ENCODE results near the gene MARCHF3.
A peak's percentile ranks its signal among the peaks of the same experiment; 100 is the strongest.
"Not testable (repeated sequence)": the region's sequence is repeated elsewhere in the genome, so short reads cannot be mapped to it uniquely, and the experiment has no call there.

Gene MARCHF3

GRCh38 chr5:126846744-126847455 is 183.5 kb downstream of the MARCHF3 start:
- TF ChIP-seq, protein P1, sequence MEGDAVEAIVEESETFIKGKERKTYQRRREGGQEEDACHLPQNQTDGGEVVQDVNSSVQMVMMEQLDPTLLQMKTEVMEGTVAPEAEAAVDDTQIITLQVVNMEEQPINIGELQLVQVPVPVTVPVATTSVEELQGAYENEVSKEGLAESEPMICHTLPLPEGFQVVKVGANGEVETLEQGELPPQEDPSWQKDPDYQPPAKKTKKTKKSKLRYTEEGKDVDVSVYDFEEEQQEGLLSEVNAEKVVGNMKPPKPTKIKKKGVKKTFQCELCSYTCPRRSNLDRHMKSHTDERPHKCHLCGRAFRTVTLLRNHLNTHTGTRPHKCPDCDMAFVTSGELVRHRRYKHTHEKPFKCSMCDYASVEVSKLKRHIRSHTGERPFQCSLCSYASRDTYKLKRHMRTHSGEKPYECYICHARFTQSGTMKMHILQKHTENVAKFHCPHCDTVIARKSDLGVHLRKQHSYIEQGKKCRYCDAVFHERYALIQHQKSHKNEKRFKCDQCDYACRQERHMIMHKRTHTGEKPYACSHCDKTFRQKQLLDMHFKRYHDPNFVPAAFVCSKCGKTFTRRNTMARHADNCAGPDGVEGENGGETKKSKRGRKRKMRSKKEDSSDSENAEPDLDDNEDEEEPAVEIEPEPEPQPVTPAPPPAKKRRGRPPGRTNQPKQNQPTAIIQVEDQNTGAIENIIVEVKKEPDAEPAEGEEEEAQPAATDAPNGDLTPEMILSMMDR (conservative IDR thresholded peaks at IDR 0.05; ENCODE audit: low read depth, low read length): no peak
- DNase-seq (ENCODE audit: low read depth): no peak
- H3K4me3 ChIP-seq (ENCODE audit: low read length): no peak overlapping the region

DNA sequence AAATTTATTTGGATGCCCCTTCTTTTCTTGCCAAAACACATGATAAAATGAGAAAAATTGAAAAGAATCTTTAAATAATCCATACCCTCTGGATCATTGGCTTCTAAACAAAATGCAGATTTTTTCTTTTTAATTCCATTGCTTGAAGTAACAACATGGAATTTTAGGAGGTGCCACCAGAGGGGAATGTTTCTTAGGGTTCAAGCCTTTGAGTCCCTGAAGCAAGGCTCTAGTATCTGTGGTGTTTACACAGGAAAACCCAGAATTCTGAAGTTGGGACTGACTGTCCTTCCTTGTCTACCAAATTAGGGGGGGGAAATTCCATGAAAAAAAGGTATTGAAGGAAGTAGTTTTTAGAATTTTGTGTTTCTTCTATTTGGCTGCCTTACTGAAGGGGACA is 184.0 kb downstream of the MARCHF3 start:
- no peak for DNase-seq (ENCODE audit: low read depth)
- H3K4me3 ChIP-seq (ENCODE audit: low read length): no peak overlapping the region
- TF ChIP-seq, protein P1 (conservative IDR thresholded peaks at IDR 0.05; ENCODE audit: low read depth, low read length): no peak

DNA sequence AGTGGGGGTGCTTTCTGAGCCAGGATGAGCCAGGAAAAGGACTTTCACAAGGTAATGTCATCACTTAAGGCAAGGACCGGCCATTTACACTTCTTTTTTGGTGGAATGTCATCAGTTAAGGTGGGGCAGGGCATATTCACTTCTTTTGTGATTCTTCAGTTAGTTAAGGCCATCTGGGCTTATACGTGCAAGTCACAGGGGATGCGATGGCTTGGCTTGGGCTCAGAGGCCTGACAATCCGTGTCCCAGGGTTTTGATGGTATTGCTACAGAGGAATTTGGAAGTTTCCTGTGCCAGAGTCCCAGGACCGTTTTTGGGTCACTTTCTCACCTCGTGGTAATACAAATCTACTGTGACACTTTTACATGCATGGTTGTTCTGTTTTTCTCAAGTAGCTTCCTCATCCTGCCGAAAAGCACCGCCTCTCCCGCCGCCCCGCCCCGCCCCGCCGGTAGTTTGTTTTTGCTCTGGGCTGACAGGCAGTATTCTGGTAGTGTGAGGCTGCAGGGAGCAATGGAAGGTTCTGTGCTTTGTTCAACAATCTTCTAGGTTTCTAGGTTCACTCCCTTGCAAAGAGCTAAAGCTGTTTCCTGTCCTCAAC is 184.8 kb downstream of the MARCHF3 start:
- DNase-seq (ENCODE audit: low read depth); H3K4me3 ChIP-seq (ENCODE audit: low read length): not testable (repeated sequence)

- not testable (repeated sequence) for H3K4me3 ChIP-seq (ENCODE audit: low read length); DNase-seq (ENCODE audit: low read depth)
Observed at GRCh38 chr5:126843375-126843774, 187.0 kb downstream of the MARCHF3 start.

- not testable (repeated sequence) for H3K4me3 ChIP-seq (ENCODE audit: low read length); DNase-seq (ENCODE audit: low read depth)
Observed at GRCh38 chr5:126839407-126839806, 191.0 kb downstream of the MARCHF3 start.

GRCh38 chr5:126837906-126838539 is 192.3 kb downstream of the MARCHF3 start:
- no peak for DNase-seq (ENCODE audit: low read depth)
- TF ChIP-seq, protein P1 (conservative IDR thresholded peaks at IDR 0.05; ENCODE audit: low read depth, low read length): peak; percentile 50
- H3K4me3 ChIP-seq (ENCODE audit: low read length): no peak overlapping the region

- no peak for DNase-seq (ENCODE audit: low read depth)
- TF ChIP-seq, protein P1 (conservative IDR thresholded peaks at IDR 0.05; ENCODE audit: low read depth, low read length): no peak
- H3K4me3 ChIP-seq (ENCODE audit: low read length): no peak overlapping the region
Observed at GRCh38 chr5:126837242-126837641, 193.1 kb downstream of the MARCHF3 start.

DNA sequence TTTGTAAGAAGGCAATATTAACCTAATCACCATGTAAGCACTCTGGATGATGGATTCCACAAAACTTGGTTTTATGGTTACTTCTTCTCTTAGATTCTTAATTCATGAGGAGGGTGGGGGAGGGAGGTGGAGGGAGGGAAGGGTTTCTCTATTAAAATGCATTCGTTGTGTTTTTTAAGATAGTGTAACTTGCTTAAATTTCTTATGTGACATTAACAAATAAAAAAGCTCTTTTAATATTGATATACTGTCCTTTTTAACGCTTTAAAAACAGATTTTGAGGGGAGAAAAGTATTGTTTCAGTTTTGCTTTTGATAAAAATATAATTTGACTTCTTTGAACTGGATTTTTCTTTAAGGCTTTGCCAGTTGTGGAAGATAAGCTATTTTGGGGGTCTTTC is 193.6 kb downstream of the MARCHF3 start:
- H3K4me3 ChIP-seq (ENCODE audit: low read length): no peak overlapping the region
- TF ChIP-seq, protein P1 (conservative IDR thresholded peaks at IDR 0.05; ENCODE audit: low read depth, low read length): no peak
- no peak for DNase-seq (ENCODE audit: low read depth)
